ENCODE data around the gene ITGA1.

DNA sequence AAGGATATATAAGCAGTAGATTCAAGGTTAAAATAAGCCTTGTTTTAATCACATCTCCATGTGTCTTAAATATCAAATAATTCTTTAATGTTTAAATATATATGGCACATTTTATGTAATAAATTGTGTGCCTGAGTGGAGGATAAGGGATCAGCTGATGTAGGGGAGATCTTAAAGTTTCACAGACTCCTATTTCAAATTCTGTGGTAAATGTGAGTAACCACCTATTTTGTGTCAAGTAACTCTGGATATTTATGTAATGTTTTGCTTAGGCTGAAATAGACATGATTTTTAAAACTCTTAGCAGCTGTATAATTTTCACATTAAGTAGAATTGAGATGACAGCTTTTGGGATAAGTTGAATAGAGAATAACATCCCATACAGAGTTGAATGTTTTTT is 160.1 kb downstream of the ITGA1 start:
- TF ChIP-seq, protein P1, sequence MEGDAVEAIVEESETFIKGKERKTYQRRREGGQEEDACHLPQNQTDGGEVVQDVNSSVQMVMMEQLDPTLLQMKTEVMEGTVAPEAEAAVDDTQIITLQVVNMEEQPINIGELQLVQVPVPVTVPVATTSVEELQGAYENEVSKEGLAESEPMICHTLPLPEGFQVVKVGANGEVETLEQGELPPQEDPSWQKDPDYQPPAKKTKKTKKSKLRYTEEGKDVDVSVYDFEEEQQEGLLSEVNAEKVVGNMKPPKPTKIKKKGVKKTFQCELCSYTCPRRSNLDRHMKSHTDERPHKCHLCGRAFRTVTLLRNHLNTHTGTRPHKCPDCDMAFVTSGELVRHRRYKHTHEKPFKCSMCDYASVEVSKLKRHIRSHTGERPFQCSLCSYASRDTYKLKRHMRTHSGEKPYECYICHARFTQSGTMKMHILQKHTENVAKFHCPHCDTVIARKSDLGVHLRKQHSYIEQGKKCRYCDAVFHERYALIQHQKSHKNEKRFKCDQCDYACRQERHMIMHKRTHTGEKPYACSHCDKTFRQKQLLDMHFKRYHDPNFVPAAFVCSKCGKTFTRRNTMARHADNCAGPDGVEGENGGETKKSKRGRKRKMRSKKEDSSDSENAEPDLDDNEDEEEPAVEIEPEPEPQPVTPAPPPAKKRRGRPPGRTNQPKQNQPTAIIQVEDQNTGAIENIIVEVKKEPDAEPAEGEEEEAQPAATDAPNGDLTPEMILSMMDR (IDR thresholded peaks at IDR 0.05): no peak
- TF ChIP-seq POLR2A (IDR thresholded peaks at IDR 0.05) (no peak), EP300 (IDR thresholded peaks at IDR 0.05) (no peak), POLR2AphosphoS5 (IDR thresholded peaks at IDR 0.05) (no peak)
